HG02798 (cell line): ENCODE data around the gene OBSCN.

Source experiments
- ATAC-seq: cut with Tn5 transposase; IDR thresholded peaks from one replicate; pipeline ENCODE4 v1.9.1; 2021; ENCODE audit warnings: mild to moderate bottlenecking; ENCODE audit not compliant: unreplicated experiment, poor library complexity

OBSCN gene

DNA sequence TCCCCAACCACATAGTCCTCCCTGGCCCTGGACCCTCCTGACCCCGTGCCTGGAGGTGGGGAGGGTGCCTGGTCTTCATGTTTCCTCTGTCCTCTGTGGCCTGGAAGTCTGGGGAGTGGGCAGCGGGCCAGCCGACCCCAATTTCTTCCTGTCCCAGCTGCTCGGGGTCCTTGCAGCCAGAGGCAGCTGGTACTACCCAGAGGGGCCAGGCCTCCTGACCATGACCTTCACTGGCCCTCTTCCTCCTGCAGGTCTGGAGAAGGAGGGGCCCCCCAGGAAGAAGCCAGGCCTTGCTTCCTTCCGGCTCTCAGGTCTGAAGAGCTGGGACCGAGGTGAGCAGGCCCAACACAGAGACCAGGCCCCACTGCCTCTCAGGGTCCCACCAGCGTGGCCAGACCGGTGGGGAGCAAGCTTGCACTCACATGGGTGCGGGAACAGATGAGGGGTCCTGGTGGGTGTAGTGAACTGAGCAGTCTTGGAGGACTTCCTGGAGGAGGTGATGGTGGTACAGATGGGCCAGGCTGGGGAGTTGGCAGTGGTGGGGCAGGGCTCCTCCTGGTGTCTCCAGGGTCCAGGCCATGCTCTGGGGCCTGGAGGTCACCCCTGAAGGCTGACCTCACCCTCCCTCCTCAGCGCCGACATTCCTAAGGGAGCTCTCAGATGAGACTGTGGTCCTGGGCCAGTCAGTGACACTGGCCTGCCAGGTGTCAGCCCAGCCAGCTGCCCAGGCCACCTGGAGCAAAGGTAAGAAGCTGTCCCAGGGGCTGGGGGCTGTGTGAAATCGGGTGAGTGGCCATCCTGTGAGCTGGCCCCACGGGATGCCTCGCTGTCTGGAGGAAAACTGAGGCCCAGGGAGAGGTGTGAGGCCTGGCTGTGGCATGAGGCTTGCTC lies 166.1 kb downstream of the OBSCN start:
- ATAC-seq = no peak

- no peak for ATAC-seq
These were observed 167.1 kb downstream of the OBSCN start for GRCh38 chr1:228374711-228375577.

DNA sequence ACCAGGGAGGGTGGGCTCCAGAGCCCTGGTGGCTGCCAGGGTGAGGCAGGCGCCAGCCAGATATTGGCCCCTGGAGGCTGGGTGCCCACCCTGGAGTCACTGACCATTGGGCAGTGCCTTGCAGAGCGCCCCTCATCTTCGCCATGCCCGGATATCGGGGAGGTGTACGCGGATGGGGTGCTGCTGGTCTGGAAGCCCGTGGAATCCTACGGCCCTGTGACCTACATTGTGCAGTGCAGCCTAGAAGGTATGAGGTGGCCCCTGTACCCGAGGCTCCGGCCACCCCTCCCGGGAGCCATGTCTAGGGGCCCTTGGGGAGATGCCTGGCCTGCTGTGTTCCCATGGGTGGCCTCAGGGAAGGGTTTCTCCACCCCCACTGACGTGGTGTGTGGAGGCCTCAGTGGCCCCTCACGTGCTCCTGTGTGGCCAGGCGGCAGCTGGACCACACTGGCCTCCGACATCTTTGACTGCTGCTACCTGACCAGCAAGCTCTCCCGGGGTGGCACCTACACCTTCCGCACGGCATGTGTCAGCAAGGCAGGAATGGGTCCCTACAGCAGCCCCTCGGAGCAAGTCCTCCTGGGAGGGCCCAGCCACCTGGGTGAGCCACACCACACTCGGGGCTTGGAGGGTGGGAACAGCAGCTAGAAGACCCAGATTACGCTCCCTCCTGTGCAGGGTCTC lies 167.9 kb downstream of the OBSCN start:
- ATAC-seq = no peak

- no peak for ATAC-seq
These were observed 168.4 kb downstream of the OBSCN start for GRCh38 chr1:228376262-228376628.

DNA sequence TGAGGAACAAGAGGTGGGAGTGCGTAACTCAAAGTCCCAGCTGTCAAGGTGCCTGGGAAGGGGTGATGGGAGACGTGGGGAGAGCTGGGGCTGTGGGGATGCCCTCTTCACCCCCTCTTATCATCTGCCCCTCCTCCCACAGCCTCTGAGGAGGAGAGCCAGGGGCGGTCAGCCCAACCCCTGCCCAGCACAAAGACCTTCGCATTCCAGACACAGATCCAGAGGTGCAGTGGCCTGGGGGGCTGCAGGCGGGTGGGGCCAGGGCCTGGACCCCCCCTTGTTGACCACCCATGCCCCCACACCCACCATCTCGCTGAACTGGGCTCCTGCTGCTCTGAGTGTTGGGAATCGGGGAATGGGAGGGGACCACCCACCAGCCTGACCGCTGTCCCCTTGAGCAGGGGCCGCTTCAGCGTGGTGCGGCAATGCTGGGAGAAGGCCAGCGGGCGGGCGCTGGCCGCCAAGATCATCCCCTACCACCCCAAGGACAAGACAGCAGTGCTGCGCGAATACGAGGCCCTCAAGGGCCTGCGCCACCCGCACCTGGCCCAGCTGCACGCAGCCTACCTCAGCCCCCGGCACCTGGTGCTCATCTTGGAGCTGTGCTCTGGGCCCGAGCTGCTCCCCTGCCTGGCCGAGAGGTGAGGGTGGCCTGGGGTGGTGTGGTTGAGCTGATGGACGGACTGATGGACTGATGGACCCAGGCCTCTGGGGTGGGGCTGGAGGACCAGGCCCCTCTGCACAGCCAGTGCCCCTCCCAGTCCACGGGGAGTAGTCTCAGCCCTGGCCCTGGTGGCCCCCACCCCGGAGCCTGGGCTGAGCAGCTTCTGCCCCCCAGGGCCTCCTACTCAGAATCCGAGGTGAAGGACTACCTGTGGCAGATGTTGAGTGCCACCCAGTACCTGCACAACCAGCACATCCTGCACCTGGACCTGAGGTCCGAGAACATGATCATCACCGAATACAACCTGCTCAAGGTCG lies 169.1 kb downstream of the OBSCN start:
- ATAC-seq = no peak

DNA sequence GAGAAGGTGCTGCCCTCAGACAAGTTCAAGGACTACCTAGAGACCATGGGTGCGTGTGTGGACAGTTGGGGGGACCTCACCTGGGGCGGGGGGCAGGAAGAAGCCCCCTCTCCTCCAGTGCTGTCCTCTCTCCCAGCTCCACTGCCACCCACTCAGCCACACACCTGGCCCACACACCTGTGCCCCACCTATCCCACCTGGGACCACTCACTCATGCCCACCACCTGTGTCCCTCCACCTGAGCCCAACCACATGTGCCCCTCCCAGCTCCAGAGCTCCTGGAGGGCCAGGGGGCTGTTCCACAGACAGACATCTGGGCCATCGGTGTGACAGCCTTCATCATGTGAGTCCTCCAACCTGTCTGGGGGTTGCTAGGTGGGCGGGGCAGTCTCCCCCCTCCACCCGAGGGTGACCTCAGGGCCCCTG lies 169.8 kb downstream of the OBSCN start:
- no peak for ATAC-seq

DNA sequence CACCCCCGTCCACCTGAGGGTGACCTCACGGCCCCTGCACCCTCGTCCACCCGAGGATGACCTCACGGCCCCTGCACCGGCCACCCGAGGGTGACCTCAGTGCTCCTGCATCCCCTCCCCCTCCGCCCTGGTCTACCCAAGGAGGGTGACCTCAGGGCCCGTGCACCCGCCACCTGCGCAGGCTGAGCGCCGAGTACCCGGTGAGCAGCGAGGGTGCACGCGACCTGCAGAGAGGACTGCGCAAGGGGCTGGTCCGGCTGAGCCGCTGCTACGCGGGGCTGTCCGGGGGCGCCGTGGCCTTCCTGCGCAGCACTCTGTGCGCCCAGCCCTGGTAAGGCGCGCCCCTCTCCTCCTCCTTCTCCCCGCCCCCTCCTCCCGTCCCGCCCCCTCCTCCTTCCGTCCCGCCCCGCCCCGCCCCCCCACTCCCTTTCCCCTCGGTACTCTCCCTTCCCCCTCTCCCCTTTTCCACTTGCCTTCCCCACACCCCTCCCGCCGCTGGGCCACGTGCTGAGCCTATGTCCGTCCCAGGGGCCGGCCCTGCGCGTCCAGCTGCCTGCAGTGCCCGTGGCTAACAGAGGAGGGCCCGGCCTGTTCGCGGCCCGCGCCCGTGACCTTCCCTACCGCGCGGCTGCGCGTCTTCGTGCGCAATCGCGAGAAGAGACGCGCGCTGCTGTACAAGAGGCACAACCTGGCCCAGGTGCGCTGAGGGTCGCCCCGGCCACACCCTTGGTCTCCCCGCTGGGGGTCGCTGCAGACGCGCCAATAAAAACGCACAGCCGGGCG lies 170.4 kb downstream of the OBSCN start:
- no peak for ATAC-seq

DNA sequence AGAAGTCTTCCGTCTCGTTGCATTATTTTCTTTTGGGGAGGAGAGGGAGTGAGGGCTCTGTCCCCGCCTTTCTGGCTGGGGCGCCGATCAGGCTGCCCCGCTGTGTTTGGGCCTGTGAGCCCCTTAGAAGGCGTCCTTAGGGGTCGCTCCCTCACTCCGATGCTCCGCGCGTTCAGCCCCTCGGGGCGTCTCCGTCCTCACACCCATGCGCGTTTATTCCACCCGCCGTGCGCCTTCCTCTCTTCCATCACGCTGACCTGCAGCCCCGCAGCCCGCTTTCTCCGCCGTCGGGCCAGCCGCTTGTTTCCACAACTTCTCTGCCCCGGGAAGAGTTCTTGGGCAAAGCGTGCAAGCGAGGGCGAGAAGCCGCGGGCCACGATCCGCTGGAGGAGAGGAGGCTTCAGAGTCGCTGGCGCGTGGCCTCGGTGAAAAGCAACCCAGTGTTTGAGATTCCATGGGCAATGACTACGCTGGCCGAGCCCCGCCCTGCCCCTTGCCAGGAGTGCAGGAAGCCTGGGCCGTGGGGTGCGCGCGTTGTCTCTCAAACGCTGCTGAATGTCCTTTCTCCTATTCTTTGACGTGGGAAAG lies 171.1 kb downstream of the OBSCN start:
- ATAC-seq = no peak

- no peak for ATAC-seq
These were observed 171.8 kb downstream of the OBSCN start for GRCh38 chr1:228379666-228380065.

DNA sequence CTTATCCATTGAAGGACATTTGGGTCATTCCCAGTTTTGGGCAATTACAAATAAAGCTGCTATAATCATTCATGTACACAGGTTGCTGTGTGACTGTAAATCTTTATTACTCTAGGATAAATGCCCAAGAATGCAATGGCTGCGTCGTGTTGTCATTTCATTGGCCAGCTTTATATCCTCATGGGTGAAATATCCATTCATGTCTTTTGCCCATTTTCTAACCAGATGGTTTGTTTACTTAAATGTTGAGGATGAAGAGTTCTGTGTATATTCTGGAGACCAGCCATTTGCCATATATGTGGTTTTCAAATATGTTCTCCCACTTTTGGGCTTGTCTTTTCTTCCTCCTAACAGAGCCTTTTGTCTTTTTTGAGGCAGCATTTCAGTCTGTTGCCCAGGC lies 173.5 kb downstream of the OBSCN start:
- no peak for ATAC-seq

DNA sequence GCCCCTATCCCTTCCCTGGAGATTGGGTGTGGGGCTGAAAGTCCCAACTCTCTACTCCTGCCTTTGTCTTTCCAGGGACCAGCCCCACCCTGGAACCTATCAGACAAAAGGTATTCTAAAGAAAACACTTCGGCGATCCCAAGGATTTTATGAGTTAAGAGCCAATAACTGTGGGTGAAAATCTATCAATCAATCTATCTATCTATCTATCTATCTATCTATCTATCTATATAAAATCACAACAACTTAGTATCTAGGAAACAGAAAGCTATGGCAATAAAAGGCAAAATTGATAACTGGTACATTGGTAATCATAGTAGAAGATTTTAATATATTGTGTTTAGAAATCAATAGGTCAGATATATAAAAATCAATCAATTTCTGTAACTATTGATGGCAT lies 175.9 kb downstream of the OBSCN start:
- ATAC-seq = no peak

- ATAC-seq = no peak
These were observed 177.4 kb downstream of the OBSCN start for GRCh38 chr1:228385232-228385631.

GRCh38 chr1:228387321-228387720 lies 179.5 kb downstream of the OBSCN start:
- ATAC-seq = no peak

- ATAC-seq = no peak
These were observed 182.8 kb downstream of the OBSCN start for GRCh38 chr1:228390649-228391048.

DNA sequence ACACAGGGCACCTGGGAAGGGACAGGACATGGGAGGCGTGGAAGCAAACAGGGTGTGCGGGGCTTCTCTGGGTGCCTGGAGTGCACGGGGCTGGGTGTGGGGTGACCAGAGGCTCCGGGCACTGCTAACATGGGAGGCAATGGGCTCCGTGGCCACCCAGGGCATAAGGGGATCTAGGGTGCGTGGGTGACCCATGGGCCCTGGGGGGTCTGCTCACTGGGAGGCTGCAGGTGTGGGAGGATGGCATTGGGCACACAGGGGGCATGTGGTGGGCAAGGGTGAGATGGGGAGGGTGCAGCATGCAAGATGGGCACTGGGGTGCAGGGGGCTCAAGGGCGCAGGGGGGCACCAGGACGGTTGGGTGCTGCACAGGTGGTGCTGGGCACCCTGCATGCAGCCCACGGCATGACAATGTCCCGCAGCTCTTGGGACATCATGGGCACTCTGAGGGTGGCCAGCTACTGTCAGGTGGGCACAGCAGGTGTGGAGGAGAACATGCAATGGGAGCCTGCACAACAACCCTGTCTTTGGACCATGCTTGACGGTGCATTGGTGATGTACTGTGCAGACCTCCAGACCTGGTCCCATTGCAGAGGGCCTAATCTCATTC lies 183.7 kb downstream of the OBSCN start:
- no peak for ATAC-seq

GRCh38 chr1:228392111-228392936 lies 184.5 kb downstream of the OBSCN start:
- ATAC-seq = no peak

- no peak for ATAC-seq
These were observed 185.4 kb downstream of the OBSCN start for GRCh38 chr1:228393268-228393701.
